Measurements from ENCODE around the gene CXCL10. TPM values are rescaled to one million over a fixed set of nuclear protein-coding genes. Genes with fewer than 3 reads are reported as not detected.

CXCL10 gene
- total RNA-seq (2022; extraction: Qiagen RNA extraction) = 0.12 to 0.19 TPM (median 0.15 TPM) in 3 of 5 replicates, not detected in the others

DNA sequence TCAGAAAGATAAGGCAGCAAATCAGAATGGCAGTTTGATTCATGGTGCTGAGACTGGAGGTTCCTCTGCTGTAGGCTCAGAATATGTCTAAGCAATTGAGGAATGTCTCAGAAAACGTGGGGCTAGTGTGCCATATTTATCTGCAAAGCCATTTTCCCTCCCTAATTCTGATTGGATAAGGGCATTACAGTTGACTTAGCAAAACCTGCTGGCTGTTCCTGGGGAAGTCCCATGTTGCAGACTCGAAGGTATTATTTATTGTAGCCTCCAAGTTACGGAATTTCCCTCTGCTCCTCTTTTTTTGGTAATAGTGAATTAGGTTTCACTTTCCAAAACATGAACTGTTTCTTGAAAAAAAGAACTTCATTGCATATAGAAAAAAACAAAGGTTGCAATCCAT, at the start of gene CXCL10:
CXCL10 (minus strand) TSS at position 109 of the 400 bp plus-strand sequence; CDS start at position 43, 66 bp downstream.

DNA sequence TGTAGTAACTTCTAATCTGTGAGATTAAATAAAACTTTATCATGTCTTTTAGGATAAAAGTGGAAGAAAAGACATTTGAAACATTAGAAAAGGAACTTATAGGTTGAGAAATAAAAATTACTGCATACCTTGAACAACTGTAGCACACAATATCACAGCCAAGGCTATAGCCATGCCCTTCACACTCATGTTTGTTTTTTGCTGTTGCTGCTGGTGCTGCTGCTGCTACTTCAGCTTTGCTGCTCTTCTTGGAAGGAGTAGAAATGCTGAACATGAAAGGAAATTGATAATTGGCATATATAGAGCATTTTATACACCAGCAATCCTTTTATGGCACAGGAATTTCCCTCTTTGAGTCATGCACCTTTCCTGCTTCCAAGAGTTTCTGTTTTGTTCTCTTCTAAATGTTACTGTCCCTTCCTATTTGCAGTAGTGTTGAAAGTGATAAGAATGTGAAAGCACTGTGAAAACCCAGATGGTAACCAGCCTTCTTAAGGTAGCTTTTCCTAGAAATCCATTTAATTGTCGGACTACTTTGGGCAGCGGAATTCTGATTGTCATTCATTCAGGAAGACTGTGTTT, 12.6 kb upstream of the CXCL10 start, which contains the start of gene CXCL11:
CXCL11 (minus strand) TSS at position 272 of the 582 bp plus-strand sequence; CDS start at position 189, 83 bp downstream.

DNA sequence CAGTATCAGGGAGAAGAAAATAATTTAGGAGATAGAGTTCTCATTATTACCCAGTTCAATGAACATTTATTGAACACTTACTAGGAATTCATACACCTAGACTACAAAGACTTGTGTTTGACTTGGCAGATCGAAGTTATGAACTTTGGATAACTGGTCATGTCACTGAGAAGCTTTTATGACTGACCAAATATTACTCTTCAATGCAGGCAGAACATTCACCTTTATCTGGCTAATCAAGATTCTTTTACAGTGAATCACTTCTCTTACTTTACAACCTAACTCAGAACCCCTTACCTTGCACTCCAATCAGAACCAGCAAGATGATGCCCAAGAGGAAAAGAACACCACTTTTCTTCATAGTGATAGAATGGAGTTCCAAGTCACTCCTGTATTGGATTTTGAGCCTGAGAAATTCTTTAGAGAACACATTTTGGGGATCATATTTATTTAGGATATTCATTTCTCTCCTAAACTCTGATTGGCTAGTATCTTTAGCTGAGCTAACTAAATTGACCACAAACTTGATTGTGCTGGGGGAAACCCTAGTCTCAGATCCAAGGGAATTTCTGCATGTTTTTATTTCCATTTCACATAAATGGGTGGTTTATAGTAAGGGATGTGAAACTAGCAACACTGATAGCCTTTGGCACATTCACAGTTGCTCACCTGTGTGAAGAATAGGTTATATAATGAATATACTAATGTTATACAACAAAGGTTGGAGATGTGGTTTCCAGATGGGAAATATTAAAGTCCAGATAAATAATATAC, 16.0 kb downstream of the CXCL10 start, which contains the start of gene CXCL9:
CXCL9 (minus strand) TSS at position 421 of the 774 bp plus-strand sequence; CDS start at position 361, 60 bp downstream.

Other genes with a start within 250 kb of the CXCL10 start
- not detected in 5 replicates for gene PPEF2, start 121.0 kb downstream of the CXCL10 start, total RNA-seq (2022; extraction: Qiagen RNA extraction)
- 20.7 to 24.3 TPM (median 22.5 TPM) in 5 replicates for gene NAAA, start 82.5 kb downstream of the CXCL10 start, total RNA-seq (2022; extraction: Qiagen RNA extraction)
- 14.9 to 18.6 TPM (median 15.7 TPM) in 5 replicates for gene SDAD1, start 32.6 kb downstream of the CXCL10 start, total RNA-seq (2022; extraction: Qiagen RNA extraction)
- gene CXCL9, start 16.0 kb downstream of the CXCL10 start, total RNA-seq (2022; extraction: Qiagen RNA extraction) = not detected in 5 replicates
- 0.13 to 0.19 TPM in 2 of 5 replicates, not detected in the others for gene CXCL11, start 12.6 kb upstream of the CXCL10 start, total RNA-seq (2022; extraction: Qiagen RNA extraction)
- not detected in 5 replicates for gene ART3, start 51.2 kb upstream of the CXCL10 start, total RNA-seq (2022; extraction: Qiagen RNA extraction)
- 24.5 to 42.3 TPM (median 27.8 TPM) in 5 replicates for gene NUP54, start 124.9 kb upstream of the CXCL10 start, total RNA-seq (2022; extraction: Qiagen RNA extraction)
- 42.0 to 53.9 TPM (median 51.7 TPM) in 5 replicates for gene SCARB2, start 190.3 kb upstream of the CXCL10 start, total RNA-seq (2022; extraction: Qiagen RNA extraction)
- gene FAM47E, start 228.2 kb upstream of the CXCL10 start, total RNA-seq (2022; extraction: Qiagen RNA extraction) = 0.06 to 0.16 TPM (median 0.07 TPM) in 3 of 5 replicates, not detected in the others